Measurements from ENCODE around the gene AAR2.

DNA sequence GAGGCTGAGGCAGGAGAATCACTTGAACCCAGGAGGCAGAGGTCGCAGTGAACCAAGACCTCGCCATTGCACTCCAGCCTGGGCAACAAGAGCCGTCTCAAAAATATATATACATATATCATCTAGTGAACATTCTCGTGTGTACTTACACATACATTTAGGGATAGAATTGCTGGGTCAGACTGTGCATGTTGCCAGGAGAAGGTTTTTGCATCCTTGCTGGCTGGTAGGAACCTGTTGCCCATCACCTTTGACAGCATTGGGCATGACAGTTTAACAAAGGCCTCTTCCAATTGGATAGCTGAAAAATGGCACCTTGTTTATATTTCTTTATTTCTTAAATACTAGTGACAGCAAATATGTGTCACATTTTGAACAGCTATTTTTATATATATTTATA, 5.4 kb downstream of the AAR2 start:
- TF ChIP-seq, protein P1, sequence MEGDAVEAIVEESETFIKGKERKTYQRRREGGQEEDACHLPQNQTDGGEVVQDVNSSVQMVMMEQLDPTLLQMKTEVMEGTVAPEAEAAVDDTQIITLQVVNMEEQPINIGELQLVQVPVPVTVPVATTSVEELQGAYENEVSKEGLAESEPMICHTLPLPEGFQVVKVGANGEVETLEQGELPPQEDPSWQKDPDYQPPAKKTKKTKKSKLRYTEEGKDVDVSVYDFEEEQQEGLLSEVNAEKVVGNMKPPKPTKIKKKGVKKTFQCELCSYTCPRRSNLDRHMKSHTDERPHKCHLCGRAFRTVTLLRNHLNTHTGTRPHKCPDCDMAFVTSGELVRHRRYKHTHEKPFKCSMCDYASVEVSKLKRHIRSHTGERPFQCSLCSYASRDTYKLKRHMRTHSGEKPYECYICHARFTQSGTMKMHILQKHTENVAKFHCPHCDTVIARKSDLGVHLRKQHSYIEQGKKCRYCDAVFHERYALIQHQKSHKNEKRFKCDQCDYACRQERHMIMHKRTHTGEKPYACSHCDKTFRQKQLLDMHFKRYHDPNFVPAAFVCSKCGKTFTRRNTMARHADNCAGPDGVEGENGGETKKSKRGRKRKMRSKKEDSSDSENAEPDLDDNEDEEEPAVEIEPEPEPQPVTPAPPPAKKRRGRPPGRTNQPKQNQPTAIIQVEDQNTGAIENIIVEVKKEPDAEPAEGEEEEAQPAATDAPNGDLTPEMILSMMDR (IDR thresholded peaks at IDR 0.05; ENCODE audit: insufficient read depth, low read length) = no peak
- TF ChIP-seq POLR2AphosphoS5 (IDR thresholded peaks at IDR 0.05; ENCODE audit: low read depth) (no peak), SPI1 (IDR thresholded peaks at IDR 0.05; ENCODE audit: borderline replicate concordance, low read depth) (no peak), GABPA (IDR thresholded peaks at IDR 0.05; ENCODE audit: low read depth) (no peak)
- TF ChIP-seq, protein P2, sequence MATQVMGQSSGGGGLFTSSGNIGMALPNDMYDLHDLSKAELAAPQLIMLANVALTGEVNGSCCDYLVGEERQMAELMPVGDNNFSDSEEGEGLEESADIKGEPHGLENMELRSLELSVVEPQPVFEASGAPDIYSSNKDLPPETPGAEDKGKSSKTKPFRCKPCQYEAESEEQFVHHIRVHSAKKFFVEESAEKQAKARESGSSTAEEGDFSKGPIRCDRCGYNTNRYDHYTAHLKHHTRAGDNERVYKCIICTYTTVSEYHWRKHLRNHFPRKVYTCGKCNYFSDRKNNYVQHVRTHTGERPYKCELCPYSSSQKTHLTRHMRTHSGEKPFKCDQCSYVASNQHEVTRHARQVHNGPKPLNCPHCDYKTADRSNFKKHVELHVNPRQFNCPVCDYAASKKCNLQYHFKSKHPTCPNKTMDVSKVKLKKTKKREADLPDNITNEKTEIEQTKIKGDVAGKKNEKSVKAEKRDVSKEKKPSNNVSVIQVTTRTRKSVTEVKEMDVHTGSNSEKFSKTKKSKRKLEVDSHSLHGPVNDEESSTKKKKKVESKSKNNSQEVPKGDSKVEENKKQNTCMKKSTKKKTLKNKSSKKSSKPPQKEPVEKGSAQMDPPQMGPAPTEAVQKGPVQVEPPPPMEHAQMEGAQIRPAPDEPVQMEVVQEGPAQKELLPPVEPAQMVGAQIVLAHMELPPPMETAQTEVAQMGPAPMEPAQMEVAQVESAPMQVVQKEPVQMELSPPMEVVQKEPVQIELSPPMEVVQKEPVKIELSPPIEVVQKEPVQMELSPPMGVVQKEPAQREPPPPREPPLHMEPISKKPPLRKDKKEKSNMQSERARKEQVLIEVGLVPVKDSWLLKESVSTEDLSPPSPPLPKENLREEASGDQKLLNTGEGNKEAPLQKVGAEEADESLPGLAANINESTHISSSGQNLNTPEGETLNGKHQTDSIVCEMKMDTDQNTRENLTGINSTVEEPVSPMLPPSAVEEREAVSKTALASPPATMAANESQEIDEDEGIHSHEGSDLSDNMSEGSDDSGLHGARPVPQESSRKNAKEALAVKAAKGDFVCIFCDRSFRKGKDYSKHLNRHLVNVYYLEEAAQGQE (IDR thresholded peaks at IDR 0.05; ENCODE audit: insufficient replicate concordance, low read depth) = no peak
